Measurements from ENCODE around the gene JAG2.
"Not testable (repeated sequence)": the region's sequence is repeated elsewhere in the genome, so short reads cannot be mapped to it uniquely, and the experiment has no call there.

Gene JAG2

GRCh38 chr14:105136401-105137322 is 31.9 kb downstream of the JAG2 start:
- no peak for DNase-seq

GRCh38 chr14:105135700-105136395 is 32.7 kb downstream of the JAG2 start:
- no peak for DNase-seq

GRCh38 chr14:105132921-105133654 is 35.5 kb downstream of the JAG2 start:
- DNase-seq = no peak

- DNase-seq = no peak
Measured at GRCh38 chr14:105131241-105131640, 37.3 kb downstream of the JAG2 start.

- DNase-seq = no peak
Measured at GRCh38 chr14:105128059-105128458, 40.5 kb downstream of the JAG2 start.

- no peak for DNase-seq
Measured at GRCh38 chr14:105126981-105127329, 41.6 kb downstream of the JAG2 start.

GRCh38 chr14:105126126-105126980 is 42.2 kb downstream of the JAG2 start:
- no peak for DNase-seq

- no peak for DNase-seq
Measured at GRCh38 chr14:105124823-105125222, 43.8 kb downstream of the JAG2 start.

- DNase-seq = no peak
Measured at GRCh38 chr14:105123981-105124765, 44.4 kb downstream of the JAG2 start.

GRCh38 chr14:105123064-105123665 is 45.4 kb downstream of the JAG2 start:
- DNase-seq = no peak

- DNase-seq = no peak
Measured at GRCh38 chr14:105120056-105120455, 48.5 kb downstream of the JAG2 start.

- DNase-seq = no peak
Measured at GRCh38 chr14:105119408-105120025, 49.1 kb downstream of the JAG2 start.

- DNase-seq = no peak
Measured at GRCh38 chr14:105118646-105119407, 49.7 kb downstream of the JAG2 start.

- DNase-seq = no peak
Measured at GRCh38 chr14:105117710-105118385, 50.7 kb downstream of the JAG2 start.

GRCh38 chr14:105117257-105117646 is 51.3 kb downstream of the JAG2 start:
- no peak for DNase-seq

GRCh38 chr14:105116451-105117256 is 51.9 kb downstream of the JAG2 start:
- no peak for DNase-seq

GRCh38 chr14:105109243-105109642 is 59.3 kb downstream of the JAG2 start:
- DNase-seq = not testable (repeated sequence)

- no peak for DNase-seq
Measured at GRCh38 chr14:105108516-105108864, 60.1 kb downstream of the JAG2 start.

All from GF-D8 (cell line).